HG03103 (cell line): ENCODE measurements around the gene ZMYND8.

Experiments used
- ATAC-seq: cut with Tn5 transposase; IDR thresholded peaks from one replicate; pipeline ENCODE4 v1.9.1; 2021; ENCODE audit warnings: low read depth; ENCODE audit not compliant: unreplicated experiment

ZMYND8 gene

GRCh38 chr20:47354714-47355488 lies 1.6 kb downstream of the ZMYND8 start:
- ATAC-seq, result no peak

- ATAC-seq, result no peak
These were observed 2.1 kb downstream of the ZMYND8 start for GRCh38 chr20:47354464-47354713.

GRCh38 chr20:47353692-47354463 lies 2.6 kb downstream of the ZMYND8 start:
- no peak for ATAC-seq

GRCh38 chr20:47353239-47353691 lies 3.2 kb downstream of the ZMYND8 start:
- no peak for ATAC-seq

- ATAC-seq, result no peak
These were observed 3.9 kb downstream of the ZMYND8 start for GRCh38 chr20:47352332-47353238.

GRCh38 chr20:47351643-47352331 lies 4.7 kb downstream of the ZMYND8 start:
- no peak for ATAC-seq

- ATAC-seq, result no peak
These were observed 5.6 kb downstream of the ZMYND8 start for GRCh38 chr20:47350691-47351545.

- ATAC-seq, result no peak
These were observed 6.3 kb downstream of the ZMYND8 start for GRCh38 chr20:47350181-47350550.

- ATAC-seq, result no peak
These were observed 6.9 kb downstream of the ZMYND8 start for GRCh38 chr20:47349365-47350180.

GRCh38 chr20:47348539-47349142 lies 7.9 kb downstream of the ZMYND8 start:
- no peak for ATAC-seq

GRCh38 chr20:47347661-47348435 lies 8.7 kb downstream of the ZMYND8 start:
- ATAC-seq, result no peak

GRCh38 chr20:47346172-47346571 lies 10.3 kb downstream of the ZMYND8 start:
- ATAC-seq, result no peak

GRCh38 chr20:47345214-47345613 lies 11.3 kb downstream of the ZMYND8 start:
- no peak for ATAC-seq

- ATAC-seq, result no peak
These were observed 13.5 kb downstream of the ZMYND8 start for GRCh38 chr20:47343007-47343472.

- ATAC-seq, result no peak
These were observed 18.3 kb downstream of the ZMYND8 start for GRCh38 chr20:47338131-47338628.

GRCh38 chr20:47337413-47337812 lies 19.1 kb downstream of the ZMYND8 start:
- ATAC-seq, result no peak

GRCh38 chr20:47336129-47336754 lies 20.3 kb downstream of the ZMYND8 start:
- no peak for ATAC-seq
